Neural crest cell (in vitro differentiated cells): ENCODE results near the gene SOX2. TPM values are rescaled to one million over a fixed set of nuclear protein-coding genes. Genes with fewer than 3 reads are reported as not detected.

Experiments used
- DNase-seq: peaks from one replicate; pipeline ENCODE4 v3.0.0; 2021; ENCODE audit warnings: low read depth, mixed read lengths, low spot score
- H3K27ac Mint-ChIP-seq: one replicate; pipeline ENCODE4 v1.8.0; 2021; ENCODE audit warnings: mild to moderate bottlenecking, mixed read lengths; ENCODE audit not compliant: unreplicated experiment
- H3K27me3 Mint-ChIP-seq: 2 replicates; pipeline ENCODE4 v1.8.0; 2021; ENCODE audit warnings: low read depth, mild to moderate bottlenecking, mixed read lengths
- H3K36me3 Mint-ChIP-seq: 2 replicates; pipeline ENCODE4 v1.8.0; 2021; ENCODE audit warnings: low read depth, mild to moderate bottlenecking, mixed read lengths
- H3K4me1 Mint-ChIP-seq: 2 replicates; pipeline ENCODE4 v1.8.0; 2021; ENCODE audit warnings: mixed read lengths
- H3K4me3 Mint-ChIP-seq: one replicate; pipeline ENCODE4 v1.8.0; 2021; ENCODE audit warnings: mild to moderate bottlenecking, mixed read lengths
- H3K9me3 Mint-ChIP-seq: 2 replicates; pipeline ENCODE4 v1.8.0; 2021; ENCODE audit warnings: mixed read lengths
- CTCF ChIP-seq: fragments of 200-600 bp; sonication (generic); conservative IDR thresholded peaks from 2 replicates; pipeline ENCODE4 v1.5.0; 2021; ENCODE audit warnings: antibody characterized with exemption, mild to moderate bottlenecking
- long read RNA-seq: library from polyadenylated mRNA; unstranded; transcript quantifications from one replicate; pipeline ENCODE4 v2.0.0, GENCODE V29; 2020
- total RNA-seq: library from RNA; stranded (reverse); gene quantifications from 2 replicates; pipeline ENCODE4 v1.2.1, GENCODE V29; 2021

SOX2 gene
- 105 and 110 TPM in 2 replicates for total RNA-seq
- long read RNA-seq, transcript SOX2-201 (1 exons, 2,513 nt): major isoform, 6 of 6 reads
- long read RNA-seq, partial matches to known transcripts: 0 of 6 reads
- long read RNA-seq, other reads (novel, unspliced or antisense): 0 of 6 reads

DNA sequence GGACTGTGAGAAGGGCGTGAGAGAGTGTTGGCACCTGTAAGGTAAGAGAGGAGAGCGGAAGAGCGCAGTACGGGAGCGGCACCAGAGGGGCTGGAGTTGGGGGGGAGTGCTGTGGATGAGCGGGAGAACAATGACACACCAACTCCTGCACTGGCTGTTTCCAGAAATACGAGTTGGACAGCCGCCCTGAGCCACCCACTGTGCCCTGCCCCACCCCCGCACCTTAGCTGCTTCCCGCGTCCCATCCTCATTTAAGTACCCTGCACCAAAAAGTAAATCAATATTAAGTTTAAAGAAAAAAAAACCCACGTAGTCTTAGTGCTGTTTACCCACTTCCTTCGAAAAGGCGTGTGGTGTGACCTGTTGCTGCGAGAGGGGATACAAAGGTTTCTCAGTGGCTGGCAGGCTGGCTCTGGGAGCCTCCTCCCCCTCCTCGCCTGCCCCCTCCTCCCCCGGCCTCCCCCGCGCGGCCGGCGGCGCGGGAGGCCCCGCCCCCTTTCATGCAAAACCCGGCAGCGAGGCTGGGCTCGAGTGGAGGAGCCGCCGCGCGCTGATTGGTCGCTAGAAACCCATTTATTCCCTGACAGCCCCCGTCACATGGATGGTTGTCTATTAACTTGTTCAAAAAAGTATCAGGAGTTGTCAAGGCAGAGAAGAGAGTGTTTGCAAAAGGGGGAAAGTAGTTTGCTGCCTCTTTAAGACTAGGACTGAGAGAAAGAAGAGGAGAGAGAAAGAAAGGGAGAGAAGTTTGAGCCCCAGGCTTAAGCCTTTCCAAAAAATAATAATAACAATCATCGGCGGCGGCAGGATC is at the start of gene SOX2:
TSS of gene SOX2 (plus strand) at position 601 of the 811 bp plus-strand sequence. CDS start 436 bp downstream, outside the sequence.
- Mint-ChIP-seq H3K27ac (peak within 1 kb of the TSS; percentile 98), H3K4me1 (peaks cover 46% of the 10 kb centered on the region), H3K36me3 (peaks cover 15% of the 10 kb centered on the region)

DNA sequence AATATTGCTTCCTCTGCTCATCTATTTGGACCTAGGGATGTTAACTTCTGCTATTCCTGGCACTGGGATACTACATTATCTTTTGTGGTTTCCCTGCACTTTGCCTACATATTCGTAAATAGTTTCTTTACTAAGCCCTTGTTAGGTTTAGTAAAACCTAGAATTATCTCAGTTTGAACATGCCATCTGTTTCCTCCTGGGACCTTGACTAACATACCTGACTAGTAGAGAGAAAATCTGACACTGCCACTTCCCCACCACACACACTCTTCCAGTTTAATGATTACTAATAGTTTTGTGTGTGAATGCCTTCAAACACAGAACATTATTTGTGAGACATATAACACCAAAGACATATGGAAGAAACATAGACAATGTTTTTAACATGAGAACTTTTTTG is 28.2 kb upstream of the SOX2 start:
- Mint-ChIP-seq H3K27me3 (no peaks in the 10 kb centered on the region), H3K4me1 (peaks cover 12% of the 10 kb centered on the region), H3K9me3 (peaks cover 4% of the 10 kb centered on the region), H3K36me3 (peaks cover 9% of the 10 kb centered on the region), H3K4me3 (no peak overlapping the region), H3K27ac (no peak overlapping the region)
- TF ChIP-seq CTCF: no peak
- no peak for DNase-seq

More for the DNA sequence above, at the start of gene SOX2:
- H3K27me3 Mint-ChIP-seq: peaks cover 3% of the 10 kb centered on the region
- TF ChIP-seq CTCF: no peak
- peak within 1 kb of the TSS; percentile 93 for H3K4me3 Mint-ChIP-seq
- no peaks in the 10 kb centered on the region for H3K9me3 Mint-ChIP-seq
- peak; percentile 82 for DNase-seq

DNA sequence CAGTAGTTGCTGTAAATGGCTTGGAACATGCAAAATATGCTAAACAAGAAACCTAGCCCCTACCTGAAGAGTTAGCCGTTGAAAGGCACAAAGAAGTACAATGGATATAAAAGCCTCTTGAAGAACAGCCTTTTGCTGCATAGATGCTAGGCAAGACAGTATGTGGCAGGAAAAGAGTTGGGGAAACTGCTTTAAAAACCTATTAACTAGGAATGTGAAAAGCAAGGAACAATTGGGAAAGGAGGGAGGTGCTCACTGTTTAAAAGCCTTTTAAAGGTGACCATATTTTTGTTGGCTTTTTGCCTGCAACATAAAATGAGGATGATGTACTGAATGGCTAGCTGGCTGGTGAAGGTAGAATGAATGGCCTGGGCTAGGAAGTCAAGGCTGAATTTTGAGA is 24.5 kb upstream of the SOX2 start:
- Mint-ChIP-seq H3K27ac (no peak overlapping the region), H3K9me3 (no peaks in the 10 kb centered on the region), H3K4me1 (peaks cover 30% of the 10 kb centered on the region), H3K4me3 (no peak overlapping the region), H3K27me3 (no peaks in the 10 kb centered on the region), H3K36me3 (peaks cover 6% of the 10 kb centered on the region)
- TF ChIP-seq CTCF: no peak
- DNase-seq: no peak

GRCh38 chr3:181687731-181688130 is 24.0 kb upstream of the SOX2 start:
- no peaks in the 10 kb centered on the region for H3K9me3 Mint-ChIP-seq
- no peak for DNase-seq
- H3K36me3 Mint-ChIP-seq: peaks cover 4% of the 10 kb centered on the region
- peaks cover 34% of the 10 kb centered on the region for H3K4me1 Mint-ChIP-seq
- no peak overlapping the region for H3K27ac Mint-ChIP-seq
- no peaks in the 10 kb centered on the region for H3K27me3 Mint-ChIP-seq
- no peak for TF ChIP-seq CTCF
- no peak overlapping the region for H3K4me3 Mint-ChIP-seq

DNA sequence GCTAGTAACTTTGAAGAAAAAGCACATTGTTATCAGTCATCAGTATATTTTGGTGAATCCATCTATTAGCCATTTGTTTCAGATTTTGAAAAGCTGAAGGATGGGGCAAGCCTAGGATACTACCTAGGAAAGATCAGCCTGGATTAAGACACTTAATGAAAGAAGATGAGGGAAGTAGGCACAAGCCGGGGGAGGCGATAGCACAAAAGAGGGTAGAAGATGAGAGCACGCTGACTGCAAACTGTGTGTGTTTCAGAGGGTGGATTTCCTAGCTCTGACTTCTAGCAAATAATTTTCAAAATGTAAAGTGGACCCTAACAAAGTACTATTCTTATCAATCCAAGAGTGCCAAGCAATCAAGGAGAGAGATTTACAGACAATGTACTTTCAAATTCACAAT is 22.2 kb upstream of the SOX2 start:
- Mint-ChIP-seq H3K4me1 (peaks cover 35% of the 10 kb centered on the region), H3K36me3 (no peaks in the 10 kb centered on the region), H3K27ac (no peak overlapping the region), H3K9me3 (no peaks in the 10 kb centered on the region), H3K4me3 (no peak overlapping the region), H3K27me3 (no peaks in the 10 kb centered on the region)
- no peak for TF ChIP-seq CTCF
- no peak for DNase-seq
